Colonic mucosa (tissue), 4 donors: ENCODE measurements around the gene CHRNA9. TPM values are rescaled to one million over a fixed set of nuclear protein-coding genes. Genes with fewer than 3 reads are reported as not detected.

Experiments
- DNase-seq: peaks from one replicate; pipeline ENCODE4 v3.0.0-alpha.2; 2020
- H3K27ac ChIP-seq: fragments of 200-600 bp; one replicate; pipeline ENCODE4 v1.8.0; 2021
- H3K27me3 ChIP-seq: fragments of 200-600 bp; one replicate; pipeline ENCODE4 v1.8.0; 2021
- H3K36me3 ChIP-seq: fragments of 200-600 bp; one replicate; pipeline ENCODE4 v1.8.0; 2021
- H3K4me1 ChIP-seq: fragments of 200-600 bp; one replicate; pipeline ENCODE4 v1.8.0; 2021; ENCODE audit warnings: mild to moderate bottlenecking
- H3K4me3 ChIP-seq: fragments of 200-600 bp; one replicate; pipeline ENCODE4 v1.8.0; 2021
- H3K9ac ChIP-seq, 2 donors: one replicate each; pipeline ENCODE4 v1.7.0; 2013; ENCODE audit warnings: control low read depth in 2 of 2, low read depth in 2 of 2, low read length in 2 of 2
- H3K9me3 ChIP-seq: fragments of 200-600 bp; one replicate; pipeline ENCODE4 v1.8.0; 2021
- CTCF ChIP-seq: fragments of 200-600 bp; IDR thresholded peaks from one replicate; pipeline ENCODE4 v1.8.0; 2022; ENCODE audit warnings: antibody characterized with exemption, mild to moderate bottlenecking
- intact Hi-C: fragments of 100-400 bp; cut with DNase I; formaldehyde crosslinking; loops from one replicate; pipeline ENCODE4 v1.14.1; 2022
- total RNA-seq, 2 donors: library from RNA; stranded (reverse); fragmentation: NEBNext Ultra II Directional in 1 of 2; extraction: Animal tissue kit (Norgen Biotek cat#: 25700) in 1 of 2; gene quantifications; one replicate each; pipeline ENCODE4 v1.2.1, GENCODE V29; 2021
- donor health status: healthy.
- donor health status: DM: no; HTN: no; CAD: no.
- donor health status: DM: no; HTN: no; CAD: no.

Gene CHRNA9
- total RNA-seq, 2 donors from 2014 or later: not detected

GRCh38 chr4:40357738-40358137, 22.6 kb downstream of the CHRNA9 start:
- H3K27me3 ChIP-seq: no peaks in the 10 kb centered on the region
- TF ChIP-seq CTCF: no peak
- intact Hi-C loops: no loop called here
- no peaks in the 10 kb centered on the region for H3K9me3 ChIP-seq
- no peaks in the 10 kb centered on the region for H3K4me1 ChIP-seq
- H3K36me3 ChIP-seq: no peaks in the 10 kb centered on the region
- no peak overlapping the region for H3K27ac ChIP-seq
- no peak overlapping the region for H3K9ac ChIP-seq
- DNase-seq: no peak
- H3K4me3 ChIP-seq: no peak overlapping the region

- TF ChIP-seq CTCF: no peak
- Histone ChIP-seq H3K4me1 (peaks cover 5% of the 10 kb centered on the region), H3K4me3 (no peak overlapping the region), H3K9ac (no peak overlapping the region), H3K9me3 (no peaks in the 10 kb centered on the region), H3K36me3 (no peaks in the 10 kb centered on the region), H3K27me3 (no peaks in the 10 kb centered on the region), H3K27ac (no peak overlapping the region)
- intact Hi-C loops: no loop called here
- DNase-seq: no peak
Measured at GRCh38 chr4:40361338-40361737, 26.2 kb downstream of the CHRNA9 start.

- intact Hi-C loops: no loop called here
- peaks cover 5% of the 10 kb centered on the region for H3K4me1 ChIP-seq
- TF ChIP-seq CTCF: no peak
- H3K9ac ChIP-seq: peak overlapping the region in 1 of 2 donors; percentile 22
- H3K9me3 ChIP-seq: no peaks in the 10 kb centered on the region
- peak; percentile 72 for DNase-seq
- peak overlapping the region; percentile 87 for H3K27ac ChIP-seq
- H3K27me3 ChIP-seq: no peaks in the 10 kb centered on the region
- H3K4me3 ChIP-seq: no peak overlapping the region
- H3K36me3 ChIP-seq: no peaks in the 10 kb centered on the region
Measured at GRCh38 chr4:40363382-40363920, 28.3 kb downstream of the CHRNA9 start.

GRCh38 chr4:40363945-40364344, 28.8 kb downstream of the CHRNA9 start:
- H3K9me3 ChIP-seq: no peaks in the 10 kb centered on the region
- peak overlapping the region; percentile 87 for H3K27ac ChIP-seq
- TF ChIP-seq CTCF: no peak
- H3K4me1 ChIP-seq: peaks cover 5% of the 10 kb centered on the region
- DNase-seq: no peak
- H3K9ac ChIP-seq: peak overlapping the region in 1 of 2 donors; percentile 22
- no peaks in the 10 kb centered on the region for H3K36me3 ChIP-seq
- no peak overlapping the region for H3K4me3 ChIP-seq
- intact Hi-C loops: no loop called here
- no peaks in the 10 kb centered on the region for H3K27me3 ChIP-seq

DNA sequence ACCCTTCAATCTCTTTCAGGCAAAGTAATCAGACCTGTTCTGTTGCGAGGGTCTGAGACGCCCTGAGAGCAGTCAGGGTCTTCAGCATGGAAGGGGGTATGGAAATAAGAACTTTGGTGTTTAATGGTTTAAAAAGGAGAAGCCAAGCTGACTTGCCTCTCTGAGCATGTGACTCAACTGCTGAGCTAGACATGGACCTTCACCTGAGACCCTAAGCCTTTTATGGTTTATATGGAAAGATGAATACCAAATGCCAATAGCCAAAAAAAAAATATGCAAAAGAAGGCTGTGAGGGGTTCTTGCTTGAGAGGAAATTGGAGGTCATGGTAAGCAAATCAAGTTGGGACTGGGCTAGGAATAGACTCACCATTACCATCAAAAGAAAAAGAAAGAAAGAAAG, 30.6 kb downstream of the CHRNA9 start:
- no peak overlapping the region for H3K9ac ChIP-seq
- no peak for TF ChIP-seq CTCF
- no peaks in the 10 kb centered on the region for H3K9me3 ChIP-seq
- no peak overlapping the region for H3K27ac ChIP-seq
- no peaks in the 10 kb centered on the region for H3K27me3 ChIP-seq
- no peak overlapping the region for H3K4me3 ChIP-seq
- intact Hi-C loops: loop anchor here (5.0 kb wide), 1 partner anchor 357 kb away; no protein-coding TSS in a partner anchor
- peaks cover 5% of the 10 kb centered on the region for H3K4me1 ChIP-seq
- DNase-seq: no peak
- no peaks in the 10 kb centered on the region for H3K36me3 ChIP-seq
